ENCODE data around the gene GLYATL3. TPM values are rescaled to one million over a fixed set of nuclear protein-coding genes. Genes with fewer than 3 reads are reported as not detected.

GLYATL3 gene
- polyA plus RNA-seq, 1 donor (not counting 4 experiments of a cell fraction or from before 2014, with no cell fraction given): not detected

GRCh38 chr6:49565855-49566254 lies 66.1 kb downstream of the GLYATL3 start:
- TF ChIP-seq EZH2 (IDR thresholded peaks at IDR 0.05; ENCODE audit: low read length) (no peak), CTCF (optimal IDR thresholded peaks at IDR 0.05 in 1 of 3, IDR thresholded peaks at IDR 0.05 in 1 of 3, conservative IDR thresholded peaks at IDR 0.05 in 1 of 3; ENCODE audit: extremely low read depth in 1 of 3, insufficient read depth in 2 of 3, low read length in 3 of 3) (no peak)
- DNase-seq (ENCODE audit: low read depth, low spot score) (no peak), FAIRE-seq (peak; percentile 32)
- Histone ChIP-seq H2AFZ (ENCODE audit: control insufficient read depth, low read length) (peak overlapping the region; percentile 66), H3K27ac (ENCODE audit: control insufficient read depth, insufficient read depth, low read length) (no peak overlapping the region), H3K9me1 (ENCODE audit: control insufficient read depth, extremely low read depth, insufficient read depth, low read length) (no peaks in the 10 kb centered on the region), H3K9me3 (ENCODE audit: control insufficient read depth, low read depth, low read length) (no peaks in the 10 kb centered on the region), H3K79me2 (ENCODE audit: control insufficient read depth, insufficient read depth, low read length) (no peaks in the 10 kb centered on the region), H3K27me3 (ENCODE audit: control insufficient read depth, extremely low read depth, insufficient read depth, low read length) (no peaks in the 10 kb centered on the region), H3K36me3 (ENCODE audit: control insufficient read depth in 2 of 2, extremely low read depth in 1 of 2, insufficient read depth in 2 of 2, low read length in 2 of 2) (peaks cover 0 to 1% of the 10 kb centered on the region in 2 experiments), H3K9ac (ENCODE audit: control insufficient read depth, extremely low read depth, insufficient read depth, low read length) (no peak overlapping the region), H3K4me1 (ENCODE audit: control insufficient read depth, extremely low read depth, insufficient read depth, low read length) (peaks cover 19% of the 10 kb centered on the region), H4K20me1 (ENCODE audit: control insufficient read depth, extremely low read depth, insufficient read depth, low read length) (no peaks in the 10 kb centered on the region), H3K4me2 (ENCODE audit: control insufficient read depth, extremely low read depth, insufficient read depth, low read depth, low read length) (peak overlapping the region; percentile 52), H3K4me3 (ENCODE audit: control insufficient read depth in 2 of 3, extremely low read depth in 1 of 3, insufficient read depth in 2 of 3, low read depth in 1 of 3, low read length in 3 of 3) (no peak overlapping the region)
- dilution Hi-C loops (cut with MboI; ENCODE audit: extremely low pct_ligation_motif_present, low sequenced_read_pairs): no loop called here

- no peaks in the 10 kb centered on the region for H3K79me2 ChIP-seq (ENCODE audit: control insufficient read depth, insufficient read depth, low read length)
- no peak overlapping the region for H3K9ac ChIP-seq (ENCODE audit: control insufficient read depth, extremely low read depth, insufficient read depth, low read length)
- H3K4me2 ChIP-seq (ENCODE audit: control insufficient read depth, extremely low read depth, insufficient read depth, low read depth, low read length): peak overlapping the region; percentile 37
- FAIRE-seq (no peak), DNase-seq (ENCODE audit: low read depth, low spot score) (no peak)
- no peaks in the 10 kb centered on the region for H3K9me3 ChIP-seq (ENCODE audit: control insufficient read depth, low read depth, low read length)
- H3K4me3 ChIP-seq (ENCODE audit: control insufficient read depth in 2 of 3, extremely low read depth in 1 of 3, insufficient read depth in 2 of 3, low read depth in 1 of 3, low read length in 3 of 3): no peak overlapping the region
- peaks cover 13% of the 10 kb centered on the region for H3K4me1 ChIP-seq (ENCODE audit: control insufficient read depth, extremely low read depth, insufficient read depth, low read length)
- TF ChIP-seq EZH2 (IDR thresholded peaks at IDR 0.05; ENCODE audit: low read length) (no peak), CTCF (optimal IDR thresholded peaks at IDR 0.05 in 1 of 3, IDR thresholded peaks at IDR 0.05 in 1 of 3, conservative IDR thresholded peaks at IDR 0.05 in 1 of 3; ENCODE audit: extremely low read depth in 1 of 3, insufficient read depth in 2 of 3, low read length in 3 of 3) (no peak)
- dilution Hi-C loops (cut with MboI; ENCODE audit: extremely low pct_ligation_motif_present, low sequenced_read_pairs): no loop called here
- H3K9me1 ChIP-seq (ENCODE audit: control insufficient read depth, extremely low read depth, insufficient read depth, low read length): no peaks in the 10 kb centered on the region
- H2AFZ ChIP-seq (ENCODE audit: control insufficient read depth, low read length): peak overlapping the region; percentile 63
- H4K20me1 ChIP-seq (ENCODE audit: control insufficient read depth, extremely low read depth, insufficient read depth, low read length): no peaks in the 10 kb centered on the region
- H3K36me3 ChIP-seq (ENCODE audit: control insufficient read depth in 2 of 2, extremely low read depth in 1 of 2, insufficient read depth in 2 of 2, low read length in 2 of 2): no peaks in the 10 kb centered on the region
- no peak overlapping the region for H3K27ac ChIP-seq (ENCODE audit: control insufficient read depth, insufficient read depth, low read length)
- H3K27me3 ChIP-seq (ENCODE audit: control insufficient read depth, extremely low read depth, insufficient read depth, low read length): no peaks in the 10 kb centered on the region
Measured at GRCh38 chr6:49570474-49571079, 70.9 kb downstream of the GLYATL3 start.

Measured in keratinocyte (primary cell).